Tongue (tissue), 2 donors: Measurements from ENCODE around the gene CTSW. TPM values are rescaled to one million over a fixed set of nuclear protein-coding genes. Genes with fewer than 3 reads are reported as not detected.
"Not testable (repeated sequence)": the region's sequence is repeated elsewhere in the genome, so short reads cannot be mapped to it uniquely, and the experiment has no call there.

ENCODE experiments used
- DNase-seq: peaks from one replicate; pipeline ENCODE4 v3.0.0-alpha.2; 2015
- total RNA-seq: library from RNA; depleted of rRNA; stranded (reverse); fragments of >200 nt; gene quantifications from one replicate; pipeline ENCODE4 v1.2.3, GENCODE V29; 2014

CTSW gene
- total RNA-seq, 1 donor from 2014 or later: 0.82 TPM

DNA sequence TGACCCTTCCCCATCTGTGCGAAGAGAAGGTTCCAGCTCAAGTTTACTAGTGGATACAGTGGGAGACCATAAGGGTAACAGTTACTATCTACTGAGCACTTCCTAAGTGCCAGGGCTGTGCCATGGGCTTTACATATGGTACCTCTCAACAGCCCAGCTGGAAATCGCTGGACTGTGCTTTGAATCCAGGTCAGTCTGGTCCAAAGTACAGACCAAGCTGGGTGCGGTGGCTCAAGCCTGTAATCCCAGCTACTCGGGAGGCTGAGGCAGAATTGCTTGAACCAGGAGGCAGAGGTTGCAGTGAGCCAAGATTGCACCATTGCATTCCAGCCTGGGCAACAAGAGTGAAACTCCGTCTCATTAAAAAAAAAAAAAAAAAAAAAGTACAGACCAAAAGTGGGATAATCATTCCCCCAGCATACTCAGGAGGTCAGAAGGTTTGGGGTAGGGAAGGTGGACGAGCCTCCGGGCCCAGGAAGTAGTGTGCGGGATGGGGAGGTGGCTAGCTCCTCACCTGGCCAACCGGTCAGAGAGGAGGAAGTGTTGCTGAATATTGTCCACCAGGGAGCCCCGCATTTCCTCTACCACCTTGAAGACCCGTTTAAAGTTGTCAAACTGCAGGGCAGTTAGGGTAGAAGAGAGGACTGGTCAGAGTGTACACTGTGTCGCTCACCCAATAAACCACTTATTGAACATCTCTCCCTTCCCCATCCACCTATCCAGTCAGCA, 6.3 kb downstream of the CTSW start:
- DNase-seq: no peak

DNA sequence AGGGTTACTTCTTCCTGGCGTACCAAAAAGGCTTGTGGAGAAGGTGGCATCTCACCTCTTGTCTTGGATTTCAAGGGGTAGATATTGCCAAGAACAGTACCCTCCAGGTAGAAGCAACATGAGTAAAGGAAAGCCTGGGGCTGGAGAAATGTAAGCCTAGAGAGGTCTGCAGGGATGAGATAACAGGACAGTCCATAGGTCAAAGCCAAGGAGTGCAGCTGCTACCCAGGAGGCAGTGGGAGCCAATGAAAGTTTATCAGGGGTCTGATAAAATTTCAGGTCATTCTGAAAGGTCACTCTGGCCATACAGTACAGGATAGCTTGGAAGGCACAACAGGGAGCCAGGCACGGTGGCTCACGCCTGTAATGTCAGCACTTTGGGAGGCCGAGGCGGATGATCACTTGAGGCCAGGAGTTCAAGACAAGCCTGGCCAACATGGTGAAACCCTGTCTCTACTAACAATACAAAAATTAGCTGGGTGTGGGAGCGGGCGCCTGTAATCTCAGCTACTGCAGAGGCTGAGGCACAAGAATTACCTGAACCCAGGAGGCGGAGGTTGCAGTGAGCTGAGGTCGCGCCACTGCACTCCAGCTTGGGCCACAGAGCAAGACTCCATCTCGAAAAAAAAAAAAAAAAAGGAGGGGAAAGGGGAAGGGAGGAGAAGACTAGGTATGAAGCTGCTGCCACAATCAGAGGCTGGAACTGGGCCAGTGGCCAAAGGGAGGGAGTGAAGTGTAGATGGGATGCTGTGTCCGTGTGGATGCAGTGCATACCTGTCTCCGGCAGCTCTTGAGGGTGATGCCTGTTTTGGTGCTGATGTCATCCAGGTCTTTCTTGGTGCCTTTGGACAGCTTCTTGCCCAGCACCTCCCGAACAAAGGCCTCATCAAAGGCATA, 7.4 kb downstream of the CTSW start:
- no peak for DNase-seq

DNA sequence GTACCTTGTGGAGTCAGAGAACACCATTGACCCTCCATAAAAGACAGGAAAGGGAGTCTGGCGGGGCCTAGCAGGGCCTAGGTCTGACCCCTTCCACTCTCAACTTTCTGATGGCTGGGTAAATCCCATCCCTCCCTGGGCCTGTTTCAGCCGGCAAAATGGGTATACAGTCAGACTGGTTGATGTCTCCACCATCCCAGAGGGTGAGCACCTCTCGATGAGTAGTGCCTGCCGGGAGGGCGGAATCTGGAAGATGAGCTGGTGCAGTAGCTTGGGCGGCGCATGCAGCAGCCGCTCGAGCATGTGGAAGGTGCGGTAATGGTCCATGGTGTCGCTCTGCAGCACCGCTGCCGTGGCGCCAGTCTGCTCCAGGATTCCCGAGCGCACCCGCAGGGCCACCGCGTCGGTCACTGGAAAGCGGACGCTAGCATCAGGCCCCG, 8.1 kb downstream of the CTSW start:
- no peak for DNase-seq

DNA sequence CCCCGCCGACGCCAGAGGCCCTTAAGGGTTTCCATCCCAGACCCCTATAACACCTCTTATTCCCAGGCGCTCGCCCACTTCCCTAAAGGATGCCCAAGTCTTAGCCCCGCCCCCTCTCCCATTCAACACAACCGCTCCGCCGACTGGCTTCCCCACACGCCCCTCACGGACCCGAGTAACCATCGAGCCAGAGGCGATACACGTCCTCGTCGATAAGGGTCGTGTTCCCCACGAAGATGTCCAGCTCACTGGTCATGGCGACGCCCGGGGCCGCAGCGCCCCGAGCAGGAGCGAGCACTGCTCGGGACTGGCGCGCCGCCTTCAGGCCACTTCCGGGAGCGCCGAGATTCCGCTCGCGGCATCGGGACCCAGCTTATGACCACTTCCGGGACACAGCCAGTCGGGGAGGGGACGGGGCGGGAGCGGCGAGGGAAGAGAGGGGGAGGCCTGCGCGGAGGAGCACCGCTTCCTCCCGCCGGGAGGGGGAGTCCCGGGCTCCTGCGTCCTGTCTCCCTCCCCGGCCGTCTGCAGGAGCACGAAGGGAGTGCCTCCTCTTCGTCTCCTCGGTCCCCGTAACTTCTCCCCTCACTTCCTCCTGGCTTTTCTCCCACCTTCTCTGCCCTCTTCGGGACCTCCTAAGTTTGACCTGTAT, 8.7 kb downstream of the CTSW start, which contains the start of gene FIBP:
Gene FIBP (minus strand): TSS at position 309 of the 652 bp plus-strand sequence. CDS start 53 bp downstream, at position 256.
- peak; percentile 99 for DNase-seq

DNA sequence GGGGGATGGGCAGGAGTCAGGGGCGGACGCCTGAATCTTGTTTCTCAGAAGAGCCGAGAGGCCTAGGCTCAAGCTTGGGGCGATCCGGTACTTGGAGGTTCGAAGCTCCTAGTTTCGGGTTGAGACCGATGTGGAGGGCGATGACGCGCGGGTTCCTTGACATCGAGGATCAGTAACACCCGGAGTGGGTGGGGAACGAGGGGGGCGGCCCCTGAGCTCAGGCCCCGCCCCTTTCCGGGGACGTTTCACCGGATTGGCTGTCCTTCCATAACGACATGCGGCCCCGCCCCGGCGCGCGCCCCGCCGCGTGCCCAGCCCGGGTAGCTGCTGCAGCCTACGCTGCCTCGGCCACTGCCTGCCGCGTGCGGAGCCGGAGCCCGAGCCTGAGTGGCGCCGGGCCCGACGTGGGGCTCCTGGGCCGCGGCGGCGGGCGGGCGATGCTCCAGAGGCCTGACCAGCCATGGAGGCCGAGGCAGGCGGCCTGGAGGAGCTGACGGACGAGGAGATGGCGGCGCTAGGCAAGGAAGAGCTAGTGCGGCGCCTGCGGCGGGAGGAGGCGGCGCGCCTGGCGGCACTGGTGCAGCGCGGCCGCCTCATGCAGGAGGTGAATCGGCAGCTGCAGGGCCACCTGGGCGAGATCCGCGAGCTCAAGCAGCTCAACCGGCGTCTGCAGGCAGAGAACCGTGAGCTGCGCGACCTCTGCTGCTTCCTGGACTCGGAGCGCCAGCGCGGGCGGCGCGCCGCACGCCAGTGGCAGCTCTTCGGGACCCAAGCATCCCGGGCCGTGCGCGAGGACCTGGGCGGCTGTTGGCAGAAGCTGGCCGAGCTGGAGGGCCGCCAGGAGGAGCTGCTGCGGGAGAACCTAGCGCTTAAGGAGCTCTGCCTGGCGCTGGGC, 10.9 kb downstream of the CTSW start, which contains the start of gene CCDC85B:
Gene CCDC85B (plus strand): TSS at position 350 of the 895 bp plus-strand sequence. CDS start 111 bp downstream, at position 461.
- peak; percentile 98 for DNase-seq

DNA sequence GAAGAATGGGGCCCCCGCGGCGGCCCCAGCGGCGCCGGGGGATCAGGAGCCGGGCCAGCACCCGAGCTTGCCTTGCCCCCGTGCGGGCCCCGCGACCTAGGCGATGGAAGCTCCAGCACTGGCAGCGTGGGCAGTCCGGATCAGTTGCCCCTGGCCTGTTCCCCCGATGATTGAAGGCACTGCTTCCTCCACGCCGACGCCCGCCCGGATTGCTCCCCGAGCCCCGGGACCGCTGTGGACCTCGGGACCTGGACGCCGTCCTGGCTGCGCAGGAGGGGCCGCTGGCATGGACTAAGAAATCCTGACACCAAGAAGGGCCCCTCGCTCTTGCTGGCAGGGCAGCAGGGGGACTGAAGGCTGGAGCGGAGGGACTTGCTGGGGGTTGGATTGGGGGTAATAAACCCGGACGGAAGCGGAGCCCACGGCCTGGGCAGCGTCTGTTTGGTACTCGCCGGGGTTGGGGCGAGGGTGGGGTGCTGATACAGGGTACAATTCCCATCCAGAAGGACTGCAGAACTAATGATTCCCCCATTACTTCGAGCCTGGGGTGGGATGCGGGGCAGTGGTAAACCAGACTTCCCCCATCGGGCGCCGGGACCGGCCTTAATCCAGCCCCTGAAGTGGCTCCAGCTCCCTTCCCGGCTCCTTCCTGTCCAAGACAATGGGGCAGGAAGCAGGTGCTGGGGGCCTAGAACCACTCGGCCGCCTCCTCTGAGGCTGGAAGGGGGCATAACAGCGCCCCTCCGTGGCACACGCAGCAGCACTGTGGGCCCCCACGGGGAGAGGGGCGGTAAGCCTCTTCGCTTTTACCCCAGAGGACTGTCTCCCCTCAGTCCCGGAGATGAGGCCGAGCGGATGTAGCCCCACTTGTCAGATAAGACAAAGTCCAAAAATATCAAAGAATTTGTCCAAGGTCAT, 11.8 kb downstream of the CTSW start:
- no peak for DNase-seq

DNA sequence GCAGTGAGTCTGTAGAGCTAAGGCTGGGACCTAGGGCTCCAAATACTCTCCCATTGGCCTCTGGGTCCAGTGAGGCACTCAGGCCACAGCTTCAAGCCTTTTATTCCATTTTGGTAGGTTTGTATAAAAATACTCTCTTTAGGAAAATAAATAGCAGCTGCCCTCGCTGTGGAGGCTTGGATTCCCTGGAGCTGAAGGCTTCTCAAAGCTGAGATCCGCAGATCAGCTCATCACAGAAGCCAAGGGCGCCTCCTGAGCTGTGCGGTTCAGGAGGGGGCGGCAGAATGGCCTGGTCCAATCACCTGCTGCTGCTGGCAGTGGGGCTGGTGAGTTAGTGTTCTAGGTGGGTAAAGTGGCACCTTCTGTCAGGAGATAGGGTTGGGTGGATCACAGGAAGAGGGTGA, 12.5 kb downstream of the CTSW start:
- not testable (repeated sequence) for DNase-seq

DNA sequence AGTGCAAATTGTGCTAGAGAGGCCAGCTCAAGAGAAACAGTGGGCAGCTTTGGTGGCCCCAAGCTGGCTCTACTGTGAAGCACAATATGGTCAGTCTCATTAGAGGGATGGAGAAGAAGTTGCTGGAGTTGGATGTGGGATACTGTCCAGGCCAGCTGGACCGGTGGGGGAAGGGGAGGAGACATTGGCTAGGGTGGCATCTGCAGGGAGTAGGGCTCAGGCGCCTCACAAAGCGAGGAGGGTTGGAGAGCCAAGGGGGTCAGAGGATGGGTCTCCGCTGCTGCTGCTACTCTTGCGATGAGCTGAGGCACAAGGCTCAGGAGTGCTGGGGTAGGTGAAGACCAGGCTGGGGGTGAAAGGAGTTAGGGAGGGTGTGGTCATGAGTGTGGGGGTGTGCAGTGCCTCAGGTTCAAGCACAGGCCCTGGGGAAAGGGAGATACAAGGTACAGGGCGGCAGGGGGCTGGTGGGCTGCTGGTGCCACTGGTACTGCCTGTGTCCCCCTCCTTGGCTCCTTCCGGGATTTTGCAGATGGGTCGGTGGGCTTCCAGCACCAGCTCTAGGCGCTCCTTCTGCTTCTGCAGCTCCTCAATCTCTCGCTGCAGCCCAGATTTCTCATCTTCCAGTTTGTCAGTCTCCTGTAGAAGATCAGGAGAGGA, 13.2 kb downstream of the CTSW start:
- DNase-seq: no peak

DNA sequence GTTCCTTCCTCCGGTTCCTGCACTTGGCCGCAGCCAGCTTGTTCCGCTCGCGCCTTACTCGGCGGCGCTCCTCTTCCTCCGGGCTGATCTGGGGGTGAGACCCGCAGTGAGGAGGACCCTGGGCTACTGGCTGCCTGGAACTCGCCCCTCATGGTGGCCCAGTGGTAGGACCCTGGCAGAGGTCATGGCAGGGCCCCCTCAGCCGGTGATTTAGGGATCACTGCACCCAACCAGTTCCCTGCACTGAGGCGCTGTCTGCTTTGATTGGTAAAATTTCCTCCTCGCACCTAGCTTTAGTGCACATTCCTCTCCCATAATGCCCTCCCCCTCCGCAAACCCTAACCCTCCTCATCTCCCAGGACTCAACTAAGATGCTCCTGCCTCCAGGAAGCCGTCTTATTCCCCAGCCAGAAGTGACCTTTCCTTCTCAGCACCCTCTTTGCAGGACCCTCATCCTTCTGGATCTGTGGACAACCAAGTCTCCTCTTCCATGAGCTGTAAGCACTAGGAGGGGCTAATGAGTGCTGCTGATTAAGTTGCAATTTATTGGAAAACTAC, 14.5 kb downstream of the CTSW start:
- DNase-seq: no peak

DNA sequence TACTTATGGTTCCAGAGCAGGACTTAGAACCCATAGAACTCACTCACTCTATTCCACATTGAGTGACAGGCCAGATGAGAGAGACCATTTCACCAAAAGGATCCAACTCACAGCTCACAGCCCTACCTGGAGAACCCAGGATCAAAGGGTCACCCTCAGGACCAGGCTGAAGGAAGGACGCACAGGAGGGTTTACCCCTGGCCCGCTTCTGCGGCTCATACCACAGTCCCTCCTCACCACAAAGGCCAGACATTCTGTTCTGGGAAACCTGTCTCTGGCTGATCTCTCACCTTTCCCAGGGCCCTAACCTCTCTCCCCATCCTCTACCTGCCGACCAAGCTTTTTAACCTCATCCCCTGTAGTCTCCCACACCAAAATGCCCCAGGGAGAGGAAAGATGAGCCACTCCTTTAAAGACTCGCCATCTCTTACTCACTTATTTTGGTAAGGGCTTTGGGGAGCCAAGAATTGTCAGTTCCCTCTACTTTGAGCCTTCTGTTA, 15.9 kb downstream of the CTSW start:
- no peak for DNase-seq

DNA sequence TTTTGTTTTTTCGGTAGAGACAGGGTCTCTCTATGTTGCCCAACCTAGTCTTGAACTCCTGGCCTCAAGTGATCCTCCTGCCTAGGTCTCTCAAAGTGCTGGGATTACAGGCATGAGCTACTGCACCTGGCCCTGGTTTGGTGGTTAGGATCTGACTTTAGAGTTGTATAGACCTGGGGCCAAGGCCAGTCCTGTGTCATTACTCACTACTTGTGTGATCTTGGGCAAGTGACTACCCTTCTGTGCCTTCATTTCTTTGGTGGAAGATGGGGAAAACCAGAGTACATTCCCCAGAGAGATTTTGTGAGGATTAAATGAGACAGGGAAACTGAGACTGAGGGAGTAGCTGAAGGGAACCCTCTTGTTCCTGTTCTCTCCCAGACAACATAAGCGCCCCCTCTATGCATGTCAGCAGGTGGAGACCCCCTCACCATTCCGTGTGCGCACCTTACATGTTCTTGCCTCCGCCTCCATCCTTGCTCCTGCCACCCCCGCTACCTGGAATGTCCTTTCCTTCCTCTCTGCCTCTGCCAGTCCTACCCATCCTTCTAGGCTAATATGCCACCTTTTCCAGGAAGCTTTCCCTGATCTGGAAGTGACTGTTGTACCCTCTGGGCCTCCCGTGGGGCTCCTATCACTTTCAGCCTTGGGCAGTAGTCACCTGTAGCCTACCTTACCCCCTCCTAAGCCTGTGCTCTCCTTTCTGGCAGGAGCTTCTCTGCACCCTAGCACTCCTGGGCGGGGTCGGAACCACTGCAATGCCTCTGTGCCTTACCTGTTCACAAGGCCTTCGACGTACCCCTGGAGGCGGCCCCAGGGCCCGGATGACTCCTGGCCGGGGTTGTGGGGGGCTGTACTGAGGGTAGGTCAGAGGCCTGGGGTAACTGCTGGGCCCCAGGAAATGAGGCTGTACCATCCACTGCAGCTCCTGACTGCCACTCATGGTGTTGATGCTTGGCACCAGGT, 16.7 kb downstream of the CTSW start:
- no peak for DNase-seq

DNA sequence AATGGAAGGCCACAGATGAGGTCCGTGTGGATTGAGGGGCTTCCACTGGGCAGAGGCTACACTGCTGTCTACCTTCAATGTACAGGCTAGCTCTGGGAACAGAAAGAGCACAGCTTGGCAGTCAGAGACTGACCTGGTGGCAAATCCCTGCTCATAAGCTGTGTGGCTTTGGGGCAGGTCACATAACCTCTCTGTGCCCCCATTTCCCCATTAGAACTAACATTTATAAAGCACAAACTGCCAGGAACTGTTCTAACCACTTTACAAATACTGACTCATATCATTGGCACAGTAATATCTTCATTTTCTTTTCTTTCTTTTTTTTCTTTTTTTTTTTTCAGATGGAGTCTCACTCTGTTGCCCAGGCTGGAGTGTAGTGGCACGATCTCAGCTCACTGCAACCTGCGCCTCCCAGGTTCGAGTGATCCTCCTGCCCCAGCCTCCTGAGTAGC, 17.4 kb downstream of the CTSW start:
- DNase-seq: no peak

DNA sequence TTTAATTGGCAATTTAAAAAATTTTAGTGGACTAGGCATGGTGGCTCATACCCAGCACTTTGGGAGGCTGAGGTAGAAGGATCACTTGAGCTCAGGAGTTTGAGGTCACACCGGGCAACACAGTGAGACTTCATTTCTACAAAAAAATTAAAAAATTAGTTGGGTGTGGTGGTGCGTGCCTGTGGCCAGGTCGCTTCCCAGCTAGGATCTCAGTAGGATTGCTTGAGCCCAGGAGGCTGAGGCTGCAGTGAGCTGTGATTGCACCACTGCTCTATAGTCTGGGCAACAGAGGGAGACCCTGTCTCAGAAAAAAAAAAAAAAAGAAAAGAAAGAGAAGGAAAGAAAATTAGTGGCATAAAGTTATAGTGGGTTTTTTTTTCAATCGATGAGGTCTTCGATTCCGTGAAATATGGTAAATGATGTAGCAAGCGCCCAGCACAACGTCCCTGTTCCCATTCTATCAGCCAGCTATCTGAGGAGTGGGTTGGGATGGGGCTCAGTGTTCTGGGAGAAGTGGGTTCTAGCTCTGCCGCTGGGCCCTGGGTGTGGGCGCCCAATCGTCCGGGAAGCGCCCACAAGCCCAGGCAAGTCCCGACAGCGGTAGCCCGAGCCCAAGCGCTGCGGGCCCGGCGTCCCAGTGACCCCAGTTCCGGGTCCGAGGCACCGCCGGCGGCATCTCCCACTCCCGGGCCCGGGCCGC, 19.2 kb downstream of the CTSW start:
- DNase-seq: no peak

DNA sequence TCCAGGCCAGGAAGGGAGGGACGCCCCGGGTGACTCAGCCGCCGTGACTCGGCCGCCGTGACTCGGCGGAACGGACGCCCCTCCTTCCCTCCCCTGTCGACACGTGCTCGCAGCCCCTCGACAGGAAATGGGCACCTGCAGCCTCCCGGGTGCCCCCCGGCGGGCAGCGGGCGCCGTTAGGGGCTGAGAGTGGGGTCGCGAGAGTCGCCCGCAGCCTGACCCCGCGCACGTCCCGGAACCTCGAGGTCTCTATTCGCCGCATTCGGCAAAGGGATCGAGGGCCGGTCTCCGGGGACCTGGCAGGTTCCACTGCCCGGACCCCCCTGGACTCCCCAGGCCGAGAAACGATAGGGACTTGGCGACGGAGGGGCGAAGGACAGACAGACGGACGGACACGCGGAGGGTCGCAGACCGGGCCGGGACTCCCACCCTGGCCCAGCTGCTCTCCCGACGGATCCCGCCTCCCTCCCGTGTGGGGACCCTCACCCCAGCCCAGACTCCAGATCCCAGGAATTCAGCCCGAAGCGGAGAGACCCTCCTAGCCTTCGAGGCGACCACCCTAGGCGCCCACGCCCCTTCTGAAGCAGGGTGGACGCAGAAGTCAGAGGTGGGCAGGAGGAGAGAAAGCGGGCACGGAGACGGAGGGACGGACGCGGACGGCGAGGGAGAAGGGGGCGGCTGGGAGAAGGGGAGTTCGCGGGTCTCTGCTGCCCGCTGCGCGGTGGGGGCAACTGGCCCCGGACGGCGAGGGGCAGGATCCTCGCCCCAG, 19.9 kb downstream of the CTSW start:
- DNase-seq: no peak

DNA sequence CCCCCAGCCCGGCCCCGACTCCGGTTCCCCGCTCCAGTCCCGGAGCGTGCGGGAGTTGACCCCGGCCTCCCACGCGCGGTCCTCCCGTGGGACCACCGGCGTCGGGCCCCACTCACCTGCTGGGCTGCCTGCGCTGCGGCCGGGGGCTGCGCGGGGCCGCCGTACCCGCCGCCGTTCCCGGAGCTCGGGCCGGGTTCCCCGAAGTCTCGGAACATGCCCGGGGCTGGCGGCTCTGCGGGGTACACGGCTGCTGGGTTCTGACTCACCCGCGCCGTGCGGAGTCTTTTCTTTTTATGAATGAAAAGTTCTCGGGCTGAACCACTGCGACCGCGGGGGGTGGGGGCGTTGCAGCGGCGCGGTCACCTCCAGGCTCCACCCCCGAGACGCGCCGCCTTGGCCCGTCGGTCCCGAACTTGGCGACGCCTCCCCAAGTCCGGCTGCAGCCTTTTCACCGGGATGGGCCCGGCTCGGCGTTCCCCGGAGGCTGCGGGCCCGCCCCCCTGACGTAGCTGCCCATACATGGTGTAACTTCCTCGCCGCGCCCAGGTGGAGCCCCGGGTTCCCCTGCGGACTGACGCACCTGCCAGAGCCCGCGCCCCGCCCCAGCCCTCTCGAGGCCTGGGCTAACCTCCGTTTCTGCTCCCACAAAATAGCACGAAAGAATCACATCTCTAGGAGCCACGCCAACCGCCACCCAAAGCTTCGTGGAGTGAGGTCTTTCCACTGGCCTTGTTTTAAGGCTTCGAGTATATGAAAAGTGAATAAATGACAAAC, 20.7 kb downstream of the CTSW start, which contains the start of gene FOSL1:
Gene FOSL1 (minus strand): TSS at position 264 of the 774 bp plus-strand sequence. CDS start 49 bp downstream, at position 215.
- DNase-seq: peak; percentile 73

DNA sequence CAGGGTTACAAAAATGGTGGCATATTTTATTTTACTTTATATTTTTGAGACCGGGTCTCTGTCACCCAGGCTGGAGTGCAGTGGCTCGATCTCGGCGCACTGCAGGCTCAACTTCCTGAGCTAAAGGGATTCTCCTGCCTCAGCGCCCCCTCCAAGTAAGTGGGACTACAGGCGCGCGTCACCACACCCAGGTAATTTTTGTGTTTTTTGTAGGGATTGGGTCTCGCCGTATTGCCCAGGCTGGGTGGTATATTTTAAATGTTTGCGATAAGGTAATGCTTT, 21.2 kb downstream of the CTSW start:
- no peak for DNase-seq
